Measurements from ENCODE around the gene RAPGEF2.

GRCh38 chr4:159379836-159380235, 277.0 kb downstream of the RAPGEF2 start:
- TF ChIP-seq CTCF (IDR thresholded peaks at IDR 0.05 in 8 of 11, conservative IDR thresholded peaks at IDR 0.05 in 3 of 11): no peak
- TF ChIP-seq POLR2A (IDR thresholded peaks at IDR 0.05): no peak
- no peak for TF ChIP-seq POLR2AphosphoS5 (IDR thresholded peaks at IDR 0.05)

All from spleen (tissue), 7 donors.